Peyer's patch (tissue), 4 donors: Measurements from ENCODE around the gene HTRA3.

Experiments
- POLR2A ChIP-seq, 2 donors: fragments of 450-650 bp; IDR thresholded peaks; one replicate each; pipeline ENCODE4 v1.5.1; 2017; ENCODE audit warnings: antibody characterized with exemption in 2 of 2, mild to moderate bottlenecking in 2 of 2, moderate library complexity in 2 of 2
- TF ChIP-seq, protein P1 (sequence below), 6 experiments: fragments of 450-650 bp in 4 of 6; fragments of 200-600 bp in 2 of 6; sonication (generic) in 1 of 6; IDR thresholded peaks; one replicate each; pipeline ENCODE4 v1.5.1; 2017 to 2019; ENCODE audit warnings: antibody characterized with exemption in 6 of 6, mild to moderate bottlenecking in 3 of 6, moderate library complexity in 1 of 6

DNA sequence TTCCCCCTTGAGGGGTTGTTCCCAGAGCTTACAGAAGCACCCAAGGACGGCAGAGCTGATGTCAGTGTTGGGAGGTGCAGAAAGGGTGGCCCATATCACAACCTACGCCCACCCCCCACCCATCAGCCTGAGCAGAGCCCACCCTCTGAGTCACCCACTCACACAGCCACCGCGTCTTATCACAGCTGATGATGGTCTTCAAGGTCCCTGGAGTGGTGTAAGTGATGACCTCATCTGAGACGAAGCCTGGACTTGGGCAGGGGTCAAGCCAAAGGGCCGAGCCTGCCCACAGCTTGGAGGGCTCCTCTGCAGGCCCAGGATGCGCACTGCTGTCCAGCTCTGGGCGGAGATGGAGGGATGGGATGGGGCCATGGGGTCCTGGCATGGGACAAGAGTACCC is 3.0 kb upstream of the HTRA3 start:
- TF ChIP-seq POLR2A (IDR thresholded peaks at IDR 0.05) = no peak
- TF ChIP-seq, protein P1, sequence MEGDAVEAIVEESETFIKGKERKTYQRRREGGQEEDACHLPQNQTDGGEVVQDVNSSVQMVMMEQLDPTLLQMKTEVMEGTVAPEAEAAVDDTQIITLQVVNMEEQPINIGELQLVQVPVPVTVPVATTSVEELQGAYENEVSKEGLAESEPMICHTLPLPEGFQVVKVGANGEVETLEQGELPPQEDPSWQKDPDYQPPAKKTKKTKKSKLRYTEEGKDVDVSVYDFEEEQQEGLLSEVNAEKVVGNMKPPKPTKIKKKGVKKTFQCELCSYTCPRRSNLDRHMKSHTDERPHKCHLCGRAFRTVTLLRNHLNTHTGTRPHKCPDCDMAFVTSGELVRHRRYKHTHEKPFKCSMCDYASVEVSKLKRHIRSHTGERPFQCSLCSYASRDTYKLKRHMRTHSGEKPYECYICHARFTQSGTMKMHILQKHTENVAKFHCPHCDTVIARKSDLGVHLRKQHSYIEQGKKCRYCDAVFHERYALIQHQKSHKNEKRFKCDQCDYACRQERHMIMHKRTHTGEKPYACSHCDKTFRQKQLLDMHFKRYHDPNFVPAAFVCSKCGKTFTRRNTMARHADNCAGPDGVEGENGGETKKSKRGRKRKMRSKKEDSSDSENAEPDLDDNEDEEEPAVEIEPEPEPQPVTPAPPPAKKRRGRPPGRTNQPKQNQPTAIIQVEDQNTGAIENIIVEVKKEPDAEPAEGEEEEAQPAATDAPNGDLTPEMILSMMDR (IDR thresholded peaks at IDR 0.05) = no peak
